HG02938 (cell line): Measurements from ENCODE around the gene SPART.

ENCODE experiments used
- ATAC-seq: cut with Tn5 transposase; IDR thresholded peaks from one replicate; pipeline ENCODE4 v1.9.1; 2021; ENCODE audit warnings: mild to moderate bottlenecking, moderate library complexity; ENCODE audit not compliant: unreplicated experiment

The SPART gene

GRCh38 chr13:36346222-36347083, at the start of gene SPART:
TSS of gene SPART (minus strand) at chr13:36346394. CDS start at chr13:36335830, 10,564 bp downstream.
- peak; percentile 92 for ATAC-seq

GRCh38 chr13:36395280-36395679, 49.1 kb upstream of the SPART start:
- ATAC-seq, result no peak

- ATAC-seq, result no peak
Measured at GRCh38 chr13:36385489-36385888, 39.3 kb upstream of the SPART start.

- ATAC-seq, result no peak
Measured at GRCh38 chr13:36382030-36382429, 35.8 kb upstream of the SPART start.

- no peak for ATAC-seq
Measured at GRCh38 chr13:36377826-36378468, 31.8 kb upstream of the SPART start.

GRCh38 chr13:36374063-36374462, 27.9 kb upstream of the SPART start:
- no peak for ATAC-seq

- no peak for ATAC-seq
Measured at GRCh38 chr13:36371185-36371584, 25.0 kb upstream of the SPART start.

- no peak for ATAC-seq
Measured at GRCh38 chr13:36370108-36370429, 23.9 kb upstream of the SPART start.

GRCh38 chr13:36369268-36370107, 23.3 kb upstream of the SPART start:
- ATAC-seq, result no peak

- no peak for ATAC-seq
Measured at GRCh38 chr13:36366031-36366430, 19.8 kb upstream of the SPART start.

- no peak for ATAC-seq
Measured at GRCh38 chr13:36363366-36363863, 17.2 kb upstream of the SPART start.

GRCh38 chr13:36362914-36363313, 16.7 kb upstream of the SPART start:
- ATAC-seq, result no peak

GRCh38 chr13:36362251-36362650, 16.1 kb upstream of the SPART start:
- ATAC-seq, result no peak

GRCh38 chr13:36360903-36361302, 14.7 kb upstream of the SPART start:
- no peak for ATAC-seq

- no peak for ATAC-seq
Measured at GRCh38 chr13:36359301-36359950, 13.2 kb upstream of the SPART start.

- ATAC-seq, result no peak
Measured at GRCh38 chr13:36358175-36358718, 12.1 kb upstream of the SPART start.

- ATAC-seq, result no peak
Measured at GRCh38 chr13:36357692-36358091, 11.5 kb upstream of the SPART start.

- no peak for ATAC-seq
Measured at GRCh38 chr13:36357231-36357630, 11.0 kb upstream of the SPART start.

GRCh38 chr13:36356058-36356457, 9.9 kb upstream of the SPART start:
- ATAC-seq, result no peak

- no peak for ATAC-seq
Measured at GRCh38 chr13:36355632-36356031, 9.4 kb upstream of the SPART start.
